K562 treated with DMSO at 1 percent for 48 hours (cell line): ENCODE measurements around the gene LTV1. TPM values are rescaled to one million over a fixed set of nuclear protein-coding genes. Genes with fewer than 3 reads are reported as not detected.

ENCODE experiments used
- total RNA-seq: library from RNA; unstranded; fragments of 300-600 nt; gene quantifications from 2 replicates; pipeline ENCODE4 v1.2.3, GENCODE V29; 2022; ENCODE audit warnings: low replicate concordance; ENCODE audit errors: extremely low read depth

Gene LTV1, protein sequence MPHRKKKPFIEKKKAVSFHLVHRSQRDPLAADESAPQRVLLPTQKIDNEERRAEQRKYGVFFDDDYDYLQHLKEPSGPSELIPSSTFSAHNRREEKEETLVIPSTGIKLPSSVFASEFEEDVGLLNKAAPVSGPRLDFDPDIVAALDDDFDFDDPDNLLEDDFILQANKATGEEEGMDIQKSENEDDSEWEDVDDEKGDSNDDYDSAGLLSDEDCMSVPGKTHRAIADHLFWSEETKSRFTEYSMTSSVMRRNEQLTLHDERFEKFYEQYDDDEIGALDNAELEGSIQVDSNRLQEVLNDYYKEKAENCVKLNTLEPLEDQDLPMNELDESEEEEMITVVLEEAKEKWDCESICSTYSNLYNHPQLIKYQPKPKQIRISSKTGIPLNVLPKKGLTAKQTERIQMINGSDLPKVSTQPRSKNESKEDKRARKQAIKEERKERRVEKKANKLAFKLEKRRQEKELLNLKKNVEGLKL
- total RNA-seq = not detected in 2 replicates

DNA sequence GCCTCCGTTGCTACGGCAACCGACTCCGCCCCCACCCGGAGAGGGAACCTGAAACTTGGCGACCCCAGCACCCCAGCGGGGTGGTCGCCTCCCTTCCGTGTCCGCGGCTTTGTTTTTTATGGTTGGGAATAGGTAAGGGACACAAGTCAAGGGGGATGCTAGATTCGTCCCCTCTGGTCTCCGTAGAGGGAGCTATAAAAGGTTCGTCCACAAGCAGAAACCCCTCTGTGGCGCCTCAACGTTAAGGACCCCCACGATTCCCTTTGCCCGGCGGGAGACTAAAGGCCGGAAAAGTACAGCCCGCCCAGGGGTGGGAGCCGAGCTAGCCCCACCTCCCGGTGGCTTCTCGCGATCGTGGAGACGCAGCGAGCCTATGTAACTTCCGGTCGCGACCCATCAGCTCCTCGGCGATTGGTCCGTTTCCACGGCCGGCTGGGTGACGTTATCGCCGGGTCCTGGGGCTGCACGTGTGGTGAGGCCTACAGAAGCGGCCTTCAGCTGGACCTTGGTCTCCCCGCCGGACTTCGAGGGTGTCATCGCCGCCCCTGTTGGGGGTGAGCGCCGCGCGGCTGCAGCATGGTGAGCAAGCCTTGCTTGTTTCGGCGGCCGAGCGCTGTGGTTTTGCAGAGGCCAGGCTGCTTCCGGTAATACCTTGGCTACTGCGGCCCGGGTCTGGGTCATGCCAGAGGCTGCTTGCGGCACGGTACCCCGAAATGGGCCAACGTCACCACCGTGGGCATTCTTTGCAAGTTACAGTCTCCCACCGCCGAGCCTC lies at the start of gene LTV1:
Gene LTV1 (plus strand): TSS at position 437 of the 775 bp plus-strand sequence. CDS start 140 bp downstream, at position 577.

DNA sequence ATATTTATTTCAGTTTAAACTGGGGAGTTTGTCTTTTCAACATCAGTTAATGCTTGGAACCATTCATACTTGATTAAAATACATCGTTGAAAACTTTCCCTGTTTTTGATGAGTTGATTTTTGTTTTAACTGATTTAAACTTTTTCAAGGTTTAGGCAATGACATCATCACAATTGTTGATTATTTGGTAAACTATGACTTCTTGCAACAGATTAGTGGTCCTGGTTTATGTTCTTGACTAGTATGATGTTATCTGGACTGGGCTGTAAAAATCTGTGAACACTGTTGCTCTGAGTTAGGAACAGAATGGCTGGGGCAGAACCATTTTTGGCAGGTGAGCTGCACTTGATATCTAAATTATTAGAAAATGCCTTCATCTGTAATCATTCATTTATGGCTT lies 21.1 kb downstream of the LTV1 start, which contains the start of gene ZC2HC1B:
Gene ZC2HC1B (plus strand): TSS at position 241 of the 400 bp plus-strand sequence. CDS start 66 bp downstream, at position 307.

Other genes with a start within 250 kb of the LTV1 start
- not detected in 2 replicates for gene PHACTR2, start 165.4 kb upstream of the LTV1 start, total RNA-seq
- gene ZC2HC1B, start 21.1 kb downstream of the LTV1 start, total RNA-seq = not detected in 2 replicates
- gene PLAGL1, start 164.9 kb downstream of the LTV1 start, total RNA-seq = not detected in 2 replicates